Activated CD4-positive, alpha-beta T cell treated with anti-CD3 and anti-CD28 coated beads for 24 hours (primary cell): Measurements from ENCODE around the gene IFT74.

Source experiments
- DNase-seq, 2 donors: peaks; one replicate each; pipeline ENCODE4 v3.0.0-alpha.2; 2020; ENCODE audit warnings: low read depth in 2 of 2

Gene IFT74

DNA sequence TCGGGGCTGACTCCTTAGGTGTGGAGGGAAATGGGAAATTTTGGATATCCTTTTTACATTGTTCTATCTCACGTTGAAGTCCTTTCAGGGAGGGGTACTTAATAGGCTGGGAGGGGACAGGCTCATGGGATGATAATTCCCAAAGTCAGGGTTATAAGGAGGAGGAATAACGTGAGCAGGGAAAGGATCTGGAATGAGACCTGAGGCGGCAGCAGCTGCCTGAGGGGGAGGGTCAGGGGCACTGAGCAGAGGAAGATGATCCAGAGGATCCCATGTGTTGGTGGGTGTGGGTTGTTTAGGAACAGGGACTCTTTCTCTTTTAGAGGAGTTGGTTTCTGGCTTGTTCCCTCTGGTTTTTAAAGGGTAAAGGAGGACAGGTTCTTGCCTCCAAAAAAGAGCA, 18.7 kb downstream of the IFT74 start:
- DNase-seq = no peak

DNA sequence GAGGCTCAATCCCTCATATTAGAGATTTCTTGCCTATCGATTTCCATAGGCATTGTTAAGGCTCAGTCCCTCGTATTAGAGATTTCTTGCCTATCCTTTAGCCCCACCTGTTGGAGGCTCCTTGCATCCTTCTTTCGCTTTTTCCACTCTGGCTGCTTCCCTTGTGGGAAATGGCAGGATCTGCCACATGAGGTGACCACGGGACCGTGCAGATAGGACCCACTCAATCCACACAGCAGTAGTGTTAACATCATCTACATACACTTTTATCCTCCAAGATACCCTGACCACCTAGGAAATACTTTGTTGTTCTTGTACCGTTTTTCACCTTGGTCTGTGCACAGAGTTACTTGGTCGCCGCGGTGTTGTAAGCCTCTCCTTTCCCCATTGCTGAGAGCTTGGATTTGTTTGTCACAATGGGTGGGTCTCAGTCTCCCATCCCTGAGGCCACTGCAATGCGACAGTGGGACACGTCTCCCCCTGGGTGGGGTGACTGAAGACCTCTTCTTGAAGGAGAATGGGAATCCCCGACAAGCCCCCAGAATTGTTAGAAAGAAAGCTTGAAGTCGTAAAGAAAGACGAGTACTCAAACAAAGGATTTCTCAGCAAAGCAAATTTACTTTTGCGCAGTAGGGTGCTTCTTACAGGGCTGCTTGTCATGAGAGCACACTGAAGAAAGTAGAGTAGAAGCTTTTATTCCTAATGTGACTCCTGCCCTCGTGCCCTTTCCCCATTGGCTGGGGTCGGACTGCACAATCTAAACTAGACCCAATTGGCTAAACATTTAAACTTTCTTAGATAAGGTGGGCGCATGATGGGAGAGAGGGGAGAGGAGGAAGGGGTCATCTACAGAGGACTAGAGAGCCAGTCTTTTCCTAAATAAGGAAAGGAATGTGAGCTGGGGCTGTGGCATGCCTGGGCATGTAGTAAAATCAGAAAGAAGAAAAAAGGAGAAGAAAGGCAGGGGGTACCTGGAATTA, 19.8 kb downstream of the IFT74 start:
- no peak for DNase-seq

DNA sequence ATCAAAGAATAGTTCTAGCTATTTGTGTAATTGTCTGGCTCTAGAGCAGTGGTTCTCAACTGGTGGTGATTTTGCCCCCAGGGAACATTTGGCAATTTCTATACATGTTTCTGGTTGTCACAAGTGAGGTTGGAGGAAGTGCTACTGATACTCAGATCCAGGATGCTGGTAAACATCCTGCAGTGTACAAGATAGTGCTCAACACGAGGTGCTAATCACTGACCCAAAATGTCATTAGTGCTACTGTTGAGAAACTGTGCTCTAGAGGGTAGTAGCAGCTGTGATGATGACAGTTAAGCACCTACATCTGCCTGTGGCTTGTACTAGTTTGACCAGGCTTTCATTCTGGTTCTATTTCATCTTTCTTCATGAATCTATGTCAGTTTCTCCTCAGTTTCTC, 27.1 kb downstream of the IFT74 start:
- no peak for DNase-seq

DNA sequence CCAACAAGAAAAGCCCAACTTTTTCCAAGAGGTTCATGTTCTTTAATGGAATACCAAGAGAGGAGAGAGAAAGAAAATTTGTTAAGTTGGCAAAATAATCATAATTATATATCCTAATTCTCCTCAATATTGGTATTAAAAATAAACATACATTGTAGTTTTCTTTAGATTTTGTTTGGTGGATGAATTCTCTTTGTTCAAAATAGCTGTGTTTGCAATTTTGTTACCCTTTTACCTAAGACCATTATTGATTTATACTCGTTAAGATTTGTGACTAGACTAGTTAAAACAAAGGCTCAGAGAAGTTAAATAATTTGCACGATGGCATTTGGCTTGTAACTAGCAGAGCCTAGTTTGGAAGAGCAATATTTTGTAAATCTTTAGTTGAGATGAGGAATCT, 39.6 kb downstream of the IFT74 start:
- no peak for DNase-seq

DNA sequence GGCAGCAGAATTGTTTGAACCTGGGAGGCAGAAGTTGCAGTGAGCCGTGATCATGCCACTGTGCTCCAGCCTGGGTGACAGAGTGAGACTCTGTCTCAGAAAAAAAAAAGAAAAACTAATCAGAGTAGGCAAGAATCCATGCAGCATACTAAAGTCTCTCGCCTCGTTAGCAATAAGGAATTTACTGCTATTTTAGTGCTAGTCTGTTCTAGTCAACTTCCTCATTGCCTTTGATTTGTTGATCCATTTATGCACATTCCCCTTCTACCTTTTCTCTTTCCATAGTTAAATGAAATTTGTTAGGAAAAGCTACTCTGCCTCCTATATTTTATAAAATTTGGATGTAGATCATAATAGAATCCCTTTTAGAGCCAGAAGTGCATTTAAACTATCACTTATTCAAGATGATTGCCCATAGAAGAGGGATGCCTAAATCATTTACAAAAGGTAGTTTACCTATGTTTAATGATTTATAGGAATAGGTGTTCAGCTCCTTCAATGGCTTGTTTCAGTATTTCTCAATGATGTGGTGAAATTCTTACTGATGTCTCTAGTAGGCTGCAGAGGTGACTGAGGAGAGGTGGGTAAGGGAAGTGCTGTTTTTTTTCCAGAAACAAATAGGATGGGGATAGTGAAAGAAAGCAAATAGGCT, 47.3 kb downstream of the IFT74 start:
- no peak for DNase-seq

DNA sequence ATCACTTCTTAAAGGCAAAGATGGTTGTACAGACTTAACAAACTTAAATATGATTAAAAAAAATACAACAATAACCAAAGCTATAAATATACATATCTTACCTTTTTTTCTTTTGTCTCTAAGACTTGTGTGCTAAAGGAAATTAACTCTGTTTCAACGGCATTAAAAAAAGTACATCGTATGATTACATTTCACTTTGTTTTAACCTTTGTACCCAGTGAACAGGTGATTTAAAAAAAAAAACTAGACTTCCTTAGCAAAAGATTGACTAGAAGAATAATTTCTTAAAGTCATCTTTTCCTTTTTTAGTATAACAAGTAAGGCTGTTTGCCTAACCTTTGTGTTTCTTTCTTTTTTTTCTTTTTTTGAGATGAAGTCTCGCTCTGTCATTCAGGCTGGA, 49.3 kb downstream of the IFT74 start, which contains the start of gene LRRC19:
LRRC19 (minus strand) TSS at position 182 of the 400 bp plus-strand sequence. CDS start 5,978 bp downstream, outside the sequence.
- no peak for DNase-seq

DNA sequence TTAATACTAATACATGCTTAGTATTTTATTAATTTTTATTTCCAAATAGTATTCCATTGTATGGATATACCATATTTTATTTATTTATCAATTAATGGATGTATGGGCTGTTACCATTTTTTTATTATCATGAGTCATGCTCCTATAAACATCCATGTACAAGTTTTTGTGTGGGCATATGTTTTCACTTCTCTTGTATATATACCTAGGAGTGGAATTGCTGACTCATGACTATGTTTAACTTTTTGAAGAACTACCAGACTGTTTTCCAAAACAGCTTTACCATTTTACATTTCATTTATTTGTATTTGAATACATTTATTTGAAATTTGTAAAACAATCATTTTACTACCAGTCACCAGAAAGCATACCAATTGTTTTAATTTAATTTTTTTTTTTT, 63.4 kb downstream of the IFT74 start:
- DNase-seq = no peak

DNA sequence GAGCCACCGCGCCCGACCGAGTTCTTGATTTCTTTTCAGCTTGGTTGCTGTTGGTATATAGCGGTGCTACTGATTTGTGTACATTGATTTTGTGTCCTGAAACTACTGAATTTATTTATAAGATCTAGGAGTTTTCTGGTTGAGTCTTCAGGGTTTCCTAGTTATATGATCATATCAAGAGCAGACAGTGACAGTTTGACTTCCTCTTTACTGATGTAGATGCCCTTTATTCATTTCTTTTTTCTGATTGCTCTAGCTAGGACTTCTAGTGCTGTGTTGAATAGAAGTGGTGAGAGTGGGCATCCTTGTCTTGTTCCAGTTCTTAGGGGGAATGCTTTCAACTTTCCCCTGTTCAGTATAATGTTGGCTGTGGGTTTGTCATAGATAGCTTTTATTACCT, 66.7 kb downstream of the IFT74 start:
- no peak for DNase-seq

DNA sequence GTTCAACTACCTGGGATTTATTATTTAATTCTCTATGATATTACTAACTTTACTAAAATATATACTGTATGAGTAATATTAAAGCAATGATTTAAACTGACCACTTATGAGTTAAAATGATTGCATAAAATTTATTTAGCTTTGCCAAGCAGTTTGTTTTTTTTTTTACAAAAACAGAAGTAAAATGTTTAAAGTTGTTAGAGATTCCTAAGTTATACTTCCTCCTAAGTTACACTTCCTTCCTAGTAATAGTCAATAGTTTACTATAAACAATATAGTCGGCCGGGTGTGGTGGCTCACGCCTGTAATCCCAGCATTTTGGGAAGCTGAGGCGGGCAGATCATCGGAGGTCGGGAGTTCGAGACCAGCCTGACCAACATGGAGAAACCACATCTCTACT, 73.0 kb downstream of the IFT74 start:
- DNase-seq = no peak

DNA sequence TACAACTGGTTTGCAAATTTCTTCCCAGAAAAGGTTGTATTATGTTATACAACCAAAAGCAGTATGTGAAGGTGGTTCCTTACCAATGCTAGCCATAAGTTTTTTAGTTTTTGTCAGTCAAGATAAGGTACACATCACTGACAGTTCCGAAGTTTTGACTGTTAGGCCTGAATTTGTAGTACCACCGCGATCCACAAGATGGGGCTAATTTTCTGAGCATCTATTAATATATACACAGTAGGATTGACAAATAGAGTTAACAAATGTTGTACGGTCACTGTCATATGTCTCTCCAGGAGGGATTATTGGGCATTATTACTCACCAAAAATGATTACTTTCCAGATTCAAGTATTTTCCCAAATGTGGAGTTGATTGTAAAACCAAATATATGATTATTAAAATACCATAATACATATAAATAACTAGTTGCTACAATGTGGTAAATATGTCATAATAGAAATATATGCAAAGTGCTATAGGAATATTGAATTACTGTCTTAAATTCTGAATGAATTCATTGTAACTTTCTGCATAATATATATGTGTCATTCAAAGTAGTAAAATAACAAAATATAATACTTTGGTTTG, 77.7 kb downstream of the IFT74 start:
- peak; percentile 29 to 41 for DNase-seq

DNA sequence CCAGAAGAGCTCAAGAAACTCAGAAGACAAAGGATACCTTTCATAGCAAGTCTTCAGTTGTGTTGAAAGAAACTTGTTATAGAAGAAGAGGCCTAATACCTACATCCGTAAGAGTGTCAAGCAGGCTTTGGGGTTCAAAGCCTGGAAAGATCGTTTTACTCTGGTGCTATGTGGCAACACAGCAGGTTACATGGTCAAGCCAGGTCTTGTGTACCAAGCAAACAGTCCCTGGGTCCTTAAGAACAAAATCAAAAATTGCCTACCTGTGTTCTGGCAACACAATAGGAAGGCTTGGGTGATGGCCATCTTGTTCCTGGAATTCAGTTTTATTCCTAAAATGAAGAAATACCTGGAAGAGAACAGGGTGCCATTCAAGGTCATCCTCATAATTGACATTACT, 81.3 kb downstream of the IFT74 start:
- no peak for DNase-seq

DNA sequence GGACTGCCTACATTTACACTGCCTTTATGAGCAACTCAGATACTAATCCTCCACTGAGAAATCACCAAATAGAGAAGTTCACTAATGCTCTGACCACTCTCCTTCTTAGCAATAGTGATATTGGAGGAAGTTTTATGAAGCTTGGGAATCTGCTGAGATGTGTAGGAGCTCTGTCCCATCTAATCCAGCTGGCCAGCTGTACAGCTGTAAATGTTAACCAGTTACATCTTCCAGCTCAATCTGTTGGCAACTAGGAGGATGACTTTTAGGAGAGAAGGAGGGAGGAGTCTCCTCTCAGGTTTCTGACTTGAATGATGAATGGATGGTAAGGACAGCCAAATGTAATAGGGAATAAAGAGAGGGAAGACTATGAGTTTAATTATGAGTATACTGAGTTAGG, 85.5 kb downstream of the IFT74 start:
- DNase-seq = no peak

DNA sequence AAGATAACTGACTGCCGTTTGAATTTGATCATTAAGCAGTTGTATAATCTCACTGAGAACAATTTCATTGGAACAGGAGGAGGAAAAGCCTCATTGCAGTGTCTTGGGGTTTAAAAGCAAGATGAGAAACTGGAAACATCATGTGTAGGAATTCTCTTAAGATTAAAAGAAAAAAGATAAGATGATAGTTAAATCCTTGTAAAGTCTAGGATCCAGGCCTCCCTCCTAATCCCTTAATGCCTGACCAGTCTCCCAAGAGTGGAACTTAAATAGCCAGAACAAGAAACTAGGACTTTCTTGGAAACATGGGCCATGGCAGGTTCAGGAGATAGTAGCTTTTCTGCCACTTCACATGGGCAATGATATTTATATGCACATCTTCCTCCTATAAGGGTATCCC, 86.3 kb downstream of the IFT74 start:
- no peak for DNase-seq

DNA sequence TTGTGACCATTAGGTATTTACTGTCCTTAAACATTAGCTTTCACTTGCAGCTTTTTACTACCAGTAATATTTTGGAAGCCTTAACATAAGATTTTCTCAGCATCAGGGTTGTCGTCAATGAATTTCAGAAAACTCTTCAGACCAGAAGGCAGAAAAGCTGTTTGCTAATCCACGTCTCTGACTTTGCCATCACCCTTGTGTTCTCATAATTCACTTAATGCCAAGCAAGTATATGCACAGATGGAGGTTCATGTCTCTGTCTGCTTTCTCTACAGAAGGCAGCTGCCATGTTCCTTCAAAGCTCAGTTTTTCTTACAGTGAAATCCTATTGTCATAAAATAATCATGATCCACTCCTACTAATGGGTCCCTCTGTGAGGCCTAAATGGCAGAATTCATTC, 87.0 kb downstream of the IFT74 start:
- no peak for DNase-seq

DNA sequence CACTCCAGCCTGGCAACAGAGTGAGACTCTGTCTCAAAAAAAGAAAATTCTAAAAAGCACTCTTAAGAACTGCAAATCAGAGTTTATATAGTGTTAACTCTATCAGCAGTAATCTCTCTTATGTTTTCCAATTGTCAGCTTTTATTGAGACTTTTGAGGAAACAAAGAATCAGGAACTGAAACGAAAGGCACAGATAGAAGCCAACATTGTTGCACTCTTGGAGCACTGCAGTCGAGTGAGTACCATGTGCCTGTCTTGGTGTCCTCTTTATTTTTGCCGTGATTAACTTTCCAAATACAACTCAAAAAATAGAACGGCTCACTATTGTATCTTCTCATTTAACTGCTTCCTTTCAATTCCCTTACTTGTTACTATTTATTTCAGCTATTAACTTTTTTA, 90.9 kb downstream of the IFT74 start:
- DNase-seq = no peak

DNA sequence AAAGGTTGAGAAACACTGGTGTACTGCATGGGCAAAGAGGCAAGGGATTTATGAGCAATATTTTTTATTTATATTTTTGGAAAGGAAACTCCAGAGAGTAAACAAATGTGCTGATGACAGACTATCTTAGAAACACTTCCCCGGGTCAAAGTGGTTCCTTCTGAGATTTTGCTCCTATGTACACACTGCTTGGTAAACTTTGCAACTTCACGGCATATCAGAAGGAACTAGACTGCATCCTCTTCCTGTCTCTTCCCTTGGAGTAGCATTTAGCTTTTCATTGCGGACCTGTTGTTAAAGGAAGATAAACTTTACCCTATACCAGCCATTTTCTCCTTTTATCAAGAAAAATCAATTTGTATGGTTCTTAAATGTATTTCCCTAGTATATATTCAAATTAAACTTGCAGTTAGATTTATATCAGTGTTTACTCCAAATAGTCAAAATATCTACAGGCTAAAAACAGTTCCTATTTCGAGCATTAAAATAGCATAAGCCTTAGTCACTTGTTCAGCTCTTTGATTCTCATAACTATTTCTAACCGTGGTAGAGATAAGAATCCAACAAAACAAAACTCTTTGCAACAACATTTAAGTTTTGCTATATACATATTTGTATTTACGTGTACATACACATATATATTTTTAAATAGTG, 97.3 kb downstream of the IFT74 start:
- DNase-seq = no peak

DNA sequence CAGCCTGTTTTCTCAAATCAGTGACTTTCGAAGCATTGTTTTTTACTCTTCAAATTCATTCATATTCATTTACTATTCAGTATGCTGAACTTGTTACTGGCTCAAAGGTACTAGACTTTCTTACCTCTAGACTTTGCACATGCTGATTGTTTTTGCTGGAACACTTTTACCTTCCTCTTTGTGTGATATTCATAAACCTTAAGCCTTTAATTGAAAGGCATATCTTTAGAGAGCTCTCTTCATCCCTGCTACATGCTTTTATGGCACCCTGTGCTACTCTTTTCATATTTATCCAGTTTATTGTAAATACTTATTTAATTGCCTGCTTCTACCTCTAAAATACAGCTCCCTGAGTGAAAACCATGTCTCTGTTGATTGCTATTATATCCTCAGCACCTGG, 97.9 kb downstream of the IFT74 start:
- no peak for DNase-seq

DNA sequence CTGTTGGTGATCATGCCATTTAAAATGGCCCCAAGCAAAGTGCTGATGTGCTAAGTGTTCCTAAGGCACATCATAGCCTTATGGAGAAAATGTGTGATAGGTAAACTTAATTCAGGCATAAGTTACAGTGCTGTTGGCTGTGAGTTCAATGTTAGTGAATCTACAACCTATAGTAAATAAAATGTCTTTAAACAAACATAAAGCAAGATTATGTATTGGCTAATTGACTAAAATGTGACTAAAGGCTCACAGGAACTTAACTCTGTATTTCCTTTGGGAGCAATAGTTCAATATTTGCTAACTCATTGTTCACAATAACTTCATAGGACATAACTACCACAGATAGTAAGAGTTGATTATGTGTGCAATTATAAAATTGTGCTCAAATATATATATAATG, 98.6 kb downstream of the IFT74 start:
- DNase-seq = no peak

DNA sequence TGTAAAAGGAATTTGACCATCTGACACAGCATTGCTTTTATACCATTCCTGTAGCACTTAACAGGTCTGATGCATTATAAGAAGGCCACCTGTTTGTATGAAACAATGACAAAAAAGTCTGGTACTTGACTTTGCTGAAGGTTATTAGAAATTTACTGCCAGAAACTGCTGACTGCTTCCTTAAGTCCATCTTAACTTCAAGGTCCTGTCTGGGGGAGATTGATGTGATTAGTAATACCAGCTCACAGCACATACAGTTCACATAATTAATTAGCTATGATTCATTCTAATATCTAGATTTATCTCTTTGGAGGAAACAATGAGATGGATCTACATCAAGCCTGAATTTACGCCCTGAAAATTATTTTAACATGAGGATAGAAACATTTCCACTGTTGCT, 103.2 kb downstream of the IFT74 start:
- no peak for DNase-seq

DNA sequence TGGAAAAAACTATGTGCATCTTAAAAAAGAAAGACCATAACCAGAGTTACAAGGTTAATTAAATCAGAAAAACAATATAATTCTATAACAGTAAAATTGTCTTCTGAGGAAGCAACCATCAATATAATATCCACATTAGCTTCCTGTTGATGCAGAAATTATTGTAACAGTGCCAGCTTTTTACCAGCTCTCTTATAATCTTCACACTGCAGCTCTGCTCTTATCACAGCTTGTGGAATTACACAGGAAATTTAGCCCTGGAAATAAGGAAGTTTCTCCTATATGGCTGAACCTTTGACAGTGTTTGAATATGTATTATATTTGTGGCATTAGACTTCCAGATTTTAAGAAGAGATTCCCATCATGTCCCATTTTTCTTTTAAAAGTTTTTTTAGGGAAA, 103.7 kb downstream of the IFT74 start:
- DNase-seq = no peak

DNA sequence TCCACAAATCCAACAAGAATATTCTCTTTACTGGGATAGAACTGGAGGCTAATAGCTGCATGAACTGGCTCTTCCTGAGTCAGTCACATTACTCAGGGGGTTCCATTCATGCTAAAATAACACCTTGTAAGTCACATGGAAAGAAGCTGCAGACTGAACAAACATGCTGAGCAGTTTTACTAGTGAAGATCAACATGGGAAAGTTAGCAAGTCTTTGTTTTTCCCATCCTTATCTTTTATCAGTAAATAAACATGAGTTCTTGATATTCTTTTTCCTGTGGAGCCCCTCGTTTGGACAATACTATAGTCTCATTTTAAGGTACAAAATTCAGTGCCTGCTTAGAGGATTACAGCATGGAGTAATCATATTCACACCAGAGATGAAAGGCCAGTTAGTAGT, 109.1 kb downstream of the IFT74 start:
- DNase-seq = no peak
